Measurements from ENCODE around the gene ZFP36L1.
A peak's percentile ranks its signal among the peaks of the same experiment; 100 is the strongest.

Gene ZFP36L1

GRCh38 chr14:68840454-68840853, 47.6 kb upstream of the ZFP36L1 start:
- H4K20me1 ChIP-seq (ENCODE audit: control insufficient read depth, insufficient read depth, low read depth, low read length), result no peaks in the 10 kb centered on the region
- H3K79me2 ChIP-seq (ENCODE audit: control insufficient read depth, low read length), result no peaks in the 10 kb centered on the region
- H3F3A ChIP-seq (ENCODE audit: control insufficient read depth, insufficient read depth), result no peaks in the 10 kb centered on the region
- no peaks in the 10 kb centered on the region for H3K36me3 ChIP-seq (ENCODE audit: control insufficient read depth, low read length)
- no peak overlapping the region for H3K4me2 ChIP-seq (ENCODE audit: low read length)
- no peaks in the 10 kb centered on the region for H3K27me3 ChIP-seq (ENCODE audit: control insufficient read depth, low read length)
- no peak overlapping the region for H3K4me3 ChIP-seq (ENCODE audit: low read length)
- no peak overlapping the region for H3K27ac ChIP-seq (ENCODE audit: low read depth, low read length)
- H3K4me1 ChIP-seq (ENCODE audit: control insufficient read depth, low read length), result peaks cover 35% of the 10 kb centered on the region
- H3K9me2 ChIP-seq (replicated peaks; ENCODE audit: control insufficient read depth, low read length), result no peaks in the 10 kb centered on the region
- TF ChIP-seq EZH2phosphoT487 (IDR thresholded peaks at IDR 0.05; ENCODE audit: borderline replicate concordance, low read length) (no peak), CTCF (IDR thresholded peaks at IDR 0.05; ENCODE audit: low read depth, low read length, poor library complexity, severe bottlenecking) (no peak)
- H3K9me3 ChIP-seq (ENCODE audit: control insufficient read depth, insufficient read depth, low read length), result peaks cover 16% of the 10 kb centered on the region

GRCh38 chr14:68836082-68836481, 43.2 kb upstream of the ZFP36L1 start:
- Histone ChIP-seq H3K36me3 (ENCODE audit: control insufficient read depth, low read length) (no peaks in the 10 kb centered on the region), H3K27me3 (ENCODE audit: control insufficient read depth, low read length) (no peaks in the 10 kb centered on the region), H4K20me1 (ENCODE audit: control insufficient read depth, insufficient read depth, low read depth, low read length) (no peaks in the 10 kb centered on the region), H3F3A (ENCODE audit: control insufficient read depth, insufficient read depth) (no peaks in the 10 kb centered on the region; the same call in 1 of the 2 replicates), H3K4me2 (ENCODE audit: low read length) (peak overlapping the region; percentile 60; the same call in 1 of the 2 replicates), H3K79me2 (ENCODE audit: control insufficient read depth, low read length) (no peaks in the 10 kb centered on the region), H3K27ac (ENCODE audit: low read depth, low read length) (peak overlapping the region; percentile 59), H3K4me3 (ENCODE audit: low read length) (no peak overlapping the region; the same call in 1 of the 2 replicates), H3K9me3 (ENCODE audit: control insufficient read depth, insufficient read depth, low read length) (peaks cover 19% of the 10 kb centered on the region), H3K4me1 (ENCODE audit: control insufficient read depth, low read length) (peaks cover 38% of the 10 kb centered on the region), H3K9me2 (replicated peaks; ENCODE audit: control insufficient read depth, low read length) (no peaks in the 10 kb centered on the region)
- no peak for TF ChIP-seq CTCF (IDR thresholded peaks at IDR 0.05; ENCODE audit: low read depth, low read length, poor library complexity, severe bottlenecking)
- TF ChIP-seq EZH2phosphoT487 (IDR thresholded peaks at IDR 0.05; ENCODE audit: borderline replicate concordance, low read length), result no peak

GRCh38 chr14:68834816-68835215, 41.9 kb upstream of the ZFP36L1 start:
- peak overlapping the region; percentile 60 for H3K4me2 ChIP-seq (ENCODE audit: low read length)

More at GRCh38 chr14:68834816-68835215, 41.9 kb upstream of the ZFP36L1 start:
- H3K9me2 ChIP-seq (replicated peaks; ENCODE audit: control insufficient read depth, low read length), result no peaks in the 10 kb centered on the region
- H3K27ac ChIP-seq (ENCODE audit: low read depth, low read length), result peak overlapping the region; percentile 59
- H3K4me1 ChIP-seq (ENCODE audit: control insufficient read depth, low read length), result peaks cover 31% of the 10 kb centered on the region
- H3F3A ChIP-seq (ENCODE audit: control insufficient read depth, insufficient read depth), result no peaks in the 10 kb centered on the region; the same call in 1 of the 2 replicates
- H3K9me3 ChIP-seq (ENCODE audit: control insufficient read depth, insufficient read depth, low read length), result peaks cover 19% of the 10 kb centered on the region
- no peaks in the 10 kb centered on the region for H3K79me2 ChIP-seq (ENCODE audit: control insufficient read depth, low read length)
- peak overlapping the region; percentile 31 for H3K4me3 ChIP-seq (ENCODE audit: low read length)
- no peak for TF ChIP-seq CTCF (IDR thresholded peaks at IDR 0.05; ENCODE audit: low read depth, low read length, poor library complexity, severe bottlenecking)
- no peak for TF ChIP-seq EZH2phosphoT487 (IDR thresholded peaks at IDR 0.05; ENCODE audit: borderline replicate concordance, low read length)
- no peaks in the 10 kb centered on the region for H3K27me3 ChIP-seq (ENCODE audit: control insufficient read depth, low read length)
- H3K36me3 ChIP-seq (ENCODE audit: control insufficient read depth, low read length), result no peaks in the 10 kb centered on the region
- no peaks in the 10 kb centered on the region for H4K20me1 ChIP-seq (ENCODE audit: control insufficient read depth, insufficient read depth, low read depth, low read length)

Data from DOHH2 (cell line).